ENCODE measurements around the gene RHEBL1. TPM values are rescaled to one million over a fixed set of nuclear protein-coding genes. Genes with fewer than 3 reads are reported as not detected.

Gene RHEBL1
- polyA plus RNA-seq, 3 donors = 0.17 to 0.96 (median 0.50) TPM

DNA sequence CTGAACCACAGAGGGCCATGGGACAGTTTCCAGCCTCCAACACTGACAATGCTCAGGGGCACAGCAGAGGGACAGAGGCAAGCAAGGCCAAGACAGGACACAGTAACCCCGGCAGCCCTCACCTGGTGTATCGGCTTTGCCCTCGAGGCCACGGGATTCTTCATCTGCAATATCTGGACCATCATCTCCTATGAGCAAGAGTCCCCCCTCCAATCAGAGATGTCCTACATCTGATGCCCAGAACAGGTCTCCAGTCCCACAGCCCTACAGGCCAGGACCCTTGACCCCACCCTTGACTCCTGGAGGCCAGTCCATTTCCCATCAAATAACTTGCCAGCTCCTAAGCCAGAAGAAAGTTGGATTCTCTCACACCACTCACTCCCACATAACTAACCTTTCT lies 26.5 kb downstream of the RHEBL1 start:
- H3K36me3 ChIP-seq (replicated peaks in 1 of 2; ENCODE audit: control insufficient read depth in 1 of 2, insufficient read depth in 2 of 2, low read length in 2 of 2) = peaks cover 100% of the 10 kb centered on the region in 2 donors
- no peaks in the 10 kb centered on the region for H3K4me1 ChIP-seq (ENCODE audit: control insufficient read depth in 1 of 2, insufficient read depth in 2 of 2, low read length in 2 of 2)
- H3K27ac ChIP-seq (ENCODE audit: low read depth in 1 of 2, low read length in 2 of 2) = no peak overlapping the region
- no peak overlapping the region for H3K4me3 Mint-ChIP-seq
- H3K9ac ChIP-seq (ENCODE audit: insufficient read depth, low read length, poor library complexity, severe bottlenecking) = no peak overlapping the region
- no peaks in the 10 kb centered on the region for H3K9me3 ChIP-seq (replicated peaks in 1 of 2; ENCODE audit: control insufficient read depth in 1 of 2, insufficient read depth in 1 of 2, low read length in 2 of 2)
- H3K27ac Mint-ChIP-seq = peak overlapping the region in 3 of 7 donors; percentile 6 to 66 (median 26)
- TF ChIP-seq, protein P1, sequence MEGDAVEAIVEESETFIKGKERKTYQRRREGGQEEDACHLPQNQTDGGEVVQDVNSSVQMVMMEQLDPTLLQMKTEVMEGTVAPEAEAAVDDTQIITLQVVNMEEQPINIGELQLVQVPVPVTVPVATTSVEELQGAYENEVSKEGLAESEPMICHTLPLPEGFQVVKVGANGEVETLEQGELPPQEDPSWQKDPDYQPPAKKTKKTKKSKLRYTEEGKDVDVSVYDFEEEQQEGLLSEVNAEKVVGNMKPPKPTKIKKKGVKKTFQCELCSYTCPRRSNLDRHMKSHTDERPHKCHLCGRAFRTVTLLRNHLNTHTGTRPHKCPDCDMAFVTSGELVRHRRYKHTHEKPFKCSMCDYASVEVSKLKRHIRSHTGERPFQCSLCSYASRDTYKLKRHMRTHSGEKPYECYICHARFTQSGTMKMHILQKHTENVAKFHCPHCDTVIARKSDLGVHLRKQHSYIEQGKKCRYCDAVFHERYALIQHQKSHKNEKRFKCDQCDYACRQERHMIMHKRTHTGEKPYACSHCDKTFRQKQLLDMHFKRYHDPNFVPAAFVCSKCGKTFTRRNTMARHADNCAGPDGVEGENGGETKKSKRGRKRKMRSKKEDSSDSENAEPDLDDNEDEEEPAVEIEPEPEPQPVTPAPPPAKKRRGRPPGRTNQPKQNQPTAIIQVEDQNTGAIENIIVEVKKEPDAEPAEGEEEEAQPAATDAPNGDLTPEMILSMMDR (IDR thresholded peaks at IDR 0.05) = no peak
- peaks cover 5% of the 10 kb centered on the region for H3K79me2 ChIP-seq (ENCODE audit: insufficient read depth, low read length)
- no peaks in the 10 kb centered on the region for H3K9me3 Mint-ChIP-seq
- no peak overlapping the region for H3K4me2 ChIP-seq (replicated peaks; ENCODE audit: extremely low read depth, low read length, poor library complexity, severe bottlenecking)
- peaks cover 97% of the 10 kb centered on the region for H4K20me1 ChIP-seq (ENCODE audit: insufficient read depth, low read length)
- no peak overlapping the region for H3K4me3 ChIP-seq (replicated peaks in 1 of 3; ENCODE audit: low read depth in 2 of 3, low read length in 3 of 3)
- H3K27me3 ChIP-seq (ENCODE audit: control insufficient read depth in 2 of 2, insufficient read depth in 2 of 2, low read length in 2 of 2) = no peaks in the 10 kb centered on the region
- H3K27me3 Mint-ChIP-seq (ENCODE audit: low read depth in 3 of 3) = no peaks in the 10 kb centered on the region
- no peak for DNase-seq
- 97% methylated on average over 4 of the region's 4 CpGs for WGBS (ENCODE audit: insufficient coverage)
- H3K36me3 Mint-ChIP-seq = peaks cover 92 to 100% of the 10 kb centered on the region in 2 donors
- intact Hi-C loops (cut with micrococcal nuclease) = loop anchor here in 1 of 2 donors (10.0 kb wide), 1 partner anchor 48 kb away; the partner anchor contains the start of gene DDN
- no peaks in the 10 kb centered on the region for H3K4me1 Mint-ChIP-seq
- H2AFZ ChIP-seq (ENCODE audit: insufficient read depth, low read depth, low read length, poor library complexity, severe bottlenecking) = no peak overlapping the region

DNA sequence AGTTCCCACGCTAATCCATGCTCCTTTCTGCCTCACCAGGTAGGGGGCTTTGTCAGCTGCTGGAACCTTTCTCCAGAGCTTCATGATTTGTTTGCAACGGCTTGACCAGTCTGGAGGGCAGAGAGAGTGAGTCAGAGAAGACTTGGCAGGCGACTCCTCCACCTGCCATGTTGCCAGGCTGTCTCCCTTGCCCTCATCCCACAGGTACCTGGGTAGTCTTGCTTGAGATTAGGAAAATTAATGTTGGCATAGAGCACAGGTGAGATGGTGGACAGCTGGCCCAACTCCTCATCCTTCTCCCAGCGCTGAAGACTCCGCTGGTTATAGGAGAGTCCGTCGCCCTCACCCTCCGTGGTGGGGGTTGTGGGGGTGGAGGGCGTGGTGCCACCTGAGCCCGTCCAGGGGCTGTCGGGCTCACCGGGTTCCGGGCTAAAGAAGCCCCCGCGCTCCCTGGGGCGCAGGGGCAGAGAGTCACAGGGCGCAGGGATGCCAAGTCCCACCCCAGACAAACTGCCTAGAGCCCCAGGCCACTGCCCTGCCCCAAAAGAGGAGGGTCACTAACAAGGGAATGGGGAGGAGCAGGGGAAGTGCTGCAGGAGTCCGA lies 27.8 kb downstream of the RHEBL1 start:
- Histone ChIP-seq H4K20me1 (ENCODE audit: insufficient read depth, low read length) (peaks cover 97% of the 10 kb centered on the region), H3K27ac (ENCODE audit: low read depth in 1 of 2, low read length in 2 of 2) (no peak overlapping the region), H3K79me2 (ENCODE audit: insufficient read depth, low read length) (peaks cover 12% of the 10 kb centered on the region), H3K4me2 (replicated peaks; ENCODE audit: extremely low read depth, low read length, poor library complexity, severe bottlenecking) (no peak overlapping the region), H3K9ac (ENCODE audit: insufficient read depth, low read length, poor library complexity, severe bottlenecking) (no peak overlapping the region), H2AFZ (ENCODE audit: insufficient read depth, low read depth, low read length, poor library complexity, severe bottlenecking) (no peak overlapping the region), H3K9me3 (replicated peaks in 1 of 2; ENCODE audit: control insufficient read depth in 1 of 2, insufficient read depth in 1 of 2, low read length in 2 of 2) (no peaks in the 10 kb centered on the region), H3K27me3 (ENCODE audit: control insufficient read depth in 2 of 2, insufficient read depth in 2 of 2, low read length in 2 of 2) (no peaks in the 10 kb centered on the region), H3K4me3 (replicated peaks in 1 of 3; ENCODE audit: low read depth in 2 of 3, low read length in 3 of 3) (no peak overlapping the region), H3K36me3 (replicated peaks in 1 of 2; ENCODE audit: control insufficient read depth in 1 of 2, insufficient read depth in 2 of 2, low read length in 2 of 2) (peaks cover 100% of the 10 kb centered on the region in 2 donors), H3K4me1 (ENCODE audit: control insufficient read depth in 1 of 2, insufficient read depth in 2 of 2, low read length in 2 of 2) (no peaks in the 10 kb centered on the region)
- 100% methylated on average over 3 of the region's 18 CpGs for WGBS (ENCODE audit: insufficient coverage)
- H3K4me3 Mint-ChIP-seq = no peak overlapping the region
- intact Hi-C loops (cut with micrococcal nuclease) = loop anchor here in 1 of 2 donors (10.0 kb wide), 1 partner anchor 47 kb away; the partner anchor contains the start of gene DDN
- no peaks in the 10 kb centered on the region for H3K4me1 Mint-ChIP-seq
- H3K27ac Mint-ChIP-seq = peak overlapping the region in 2 of 7 donors; percentile 8 to 21
- no peaks in the 10 kb centered on the region for H3K9me3 Mint-ChIP-seq
- TF ChIP-seq, protein P1 (IDR thresholded peaks at IDR 0.05) = no peak
- peaks cover 92 to 100% of the 10 kb centered on the region in 2 donors for H3K36me3 Mint-ChIP-seq
- no peaks in the 10 kb centered on the region for H3K27me3 Mint-ChIP-seq (ENCODE audit: low read depth in 3 of 3)
- DNase-seq = no peak
